Inflammatory macrophage treated with lipopolysaccharide for 1 hour (primary cell): ENCODE measurements around the gene C20orf202.
"Not testable (repeated sequence)": the region's sequence is repeated elsewhere in the genome, so short reads cannot be mapped to it uniquely, and the experiment has no call there.

Source experiments
- DNase-seq, 2 donors: peaks; one replicate each; pipeline ENCODE4 v3.0.0-alpha.2; 2020 to 2022

C20orf202 gene

GRCh38 chr20:1209447-1210387 lies 6.5 kb downstream of the C20orf202 start:
- DNase-seq: no peak

DNA sequence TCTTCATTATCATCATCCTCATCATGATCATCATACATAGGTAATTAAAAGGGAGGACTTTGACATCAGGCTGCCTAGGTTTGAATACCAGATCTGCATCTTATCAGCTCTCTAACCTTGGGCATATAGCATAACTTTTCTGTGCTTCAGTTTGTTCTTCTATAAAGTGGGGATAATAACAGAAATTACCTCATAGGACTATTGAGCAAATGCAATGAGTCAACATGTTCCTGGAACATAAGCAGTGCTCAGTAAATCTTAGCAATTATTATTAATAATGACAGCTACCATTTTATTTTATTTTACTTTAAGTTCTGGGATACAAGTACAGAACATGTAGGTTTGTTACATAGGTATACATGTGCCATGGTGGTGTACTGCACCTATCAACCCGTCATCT lies 7.2 kb downstream of the C20orf202 start:
- peak; percentile 47 to 55 for DNase-seq

- peak; percentile 29 to 61 for DNase-seq
These were observed 8.8 kb downstream of the C20orf202 start for GRCh38 chr20:1212023-1212422.

DNA sequence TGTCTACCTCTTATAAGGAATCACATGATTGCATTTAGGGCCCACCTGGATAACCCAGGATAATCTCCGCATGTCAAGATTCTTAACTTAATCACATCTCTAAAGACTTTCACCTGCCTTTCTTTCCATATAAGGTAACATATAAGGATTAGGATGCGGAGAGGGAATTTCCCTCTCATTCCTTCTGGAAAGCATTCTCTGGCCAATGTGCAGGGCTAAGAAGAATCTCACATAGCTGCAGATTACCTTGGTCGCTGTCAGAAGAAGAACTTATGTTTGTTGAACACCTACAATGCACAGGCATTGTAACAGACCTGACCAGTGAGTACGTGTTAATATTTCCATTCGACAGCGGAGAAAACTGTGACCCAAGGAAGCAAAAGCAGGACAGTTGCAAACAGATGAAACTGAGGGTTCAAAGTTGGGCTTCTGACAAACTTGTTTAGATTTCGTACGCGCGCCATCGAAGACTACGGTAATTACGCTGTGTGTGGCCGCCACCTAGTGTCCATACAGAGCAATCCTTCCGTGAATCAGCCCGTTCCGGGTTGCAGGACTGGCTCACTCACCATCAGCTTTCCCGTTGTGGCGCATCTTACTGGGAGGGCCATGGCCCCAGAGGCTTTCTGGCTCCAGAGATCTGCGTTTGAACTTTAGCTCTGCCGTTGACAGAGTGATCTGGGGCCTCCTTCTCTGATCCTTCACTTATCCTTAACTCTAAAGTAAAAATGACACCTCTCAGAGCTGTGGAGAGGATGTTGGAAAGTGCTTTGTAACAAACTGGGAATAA lies 9.5 kb downstream of the C20orf202 start:
- peak; percentile 63 to 78 for DNase-seq

GRCh38 chr20:1214838-1215261 lies 11.6 kb downstream of the C20orf202 start:
- DNase-seq: no peak

DNA sequence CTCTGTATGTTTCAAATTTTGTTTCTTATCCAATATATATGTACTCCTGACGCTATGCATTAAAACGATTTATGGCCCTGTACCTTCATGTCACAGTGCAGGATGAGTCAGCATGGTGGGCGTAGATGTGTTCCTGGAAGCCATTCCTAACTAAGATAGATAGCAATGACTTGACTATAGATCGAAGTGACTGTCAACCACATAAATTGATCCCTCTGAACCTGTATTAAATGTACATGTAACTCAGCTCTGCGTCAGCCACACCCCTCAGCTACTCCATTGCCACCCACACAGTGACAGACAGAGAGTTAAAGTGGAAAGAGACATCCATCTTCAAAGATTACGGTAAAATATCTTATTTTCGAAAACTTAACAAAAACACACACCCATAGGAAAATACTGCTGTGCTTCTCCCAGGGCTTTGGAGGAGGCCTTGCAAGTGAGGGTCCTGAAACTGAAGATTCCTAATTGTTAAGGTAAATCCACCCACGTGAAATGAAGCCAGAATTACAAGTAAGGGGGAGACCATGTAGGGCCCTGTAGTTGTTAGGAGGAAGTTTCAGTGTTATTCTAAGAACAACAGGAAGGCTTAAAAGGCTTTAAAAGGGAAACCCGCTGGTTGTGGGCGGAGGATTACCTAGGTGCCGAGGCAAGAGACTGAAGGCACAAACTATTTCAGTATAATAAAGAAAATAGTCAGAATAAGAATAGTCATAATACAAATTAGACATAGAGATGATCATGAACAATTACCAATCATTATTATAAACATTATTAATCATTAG lies 12.3 kb downstream of the C20orf202 start:
- DNase-seq: peak in 1 of 2 donors; percentile 29

GRCh38 chr20:1216527-1217427 lies 13.5 kb downstream of the C20orf202 start:
- DNase-seq: peak in 1 of 2 donors; percentile 29

DNA sequence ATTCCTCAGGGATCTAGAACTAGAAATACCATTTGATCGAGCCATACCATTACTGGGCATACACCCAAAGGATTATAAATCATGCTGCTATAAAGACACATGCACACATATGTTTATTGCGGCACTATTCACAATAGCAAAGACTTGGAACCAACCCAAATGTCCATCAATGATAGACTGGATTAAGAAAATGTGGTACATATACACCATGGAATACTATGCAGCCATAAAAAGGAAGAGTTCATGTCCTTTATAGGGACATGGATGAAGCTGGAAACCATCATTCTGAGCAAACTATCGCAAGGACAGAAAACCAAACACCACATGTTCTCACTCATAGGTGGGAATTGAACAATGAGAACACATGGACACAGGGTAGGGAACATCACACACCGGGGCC lies 19.5 kb downstream of the C20orf202 start:
- DNase-seq: not testable (repeated sequence)

- DNase-seq: no peak
These were observed 21.1 kb downstream of the C20orf202 start for GRCh38 chr20:1224205-1224890.

DNA sequence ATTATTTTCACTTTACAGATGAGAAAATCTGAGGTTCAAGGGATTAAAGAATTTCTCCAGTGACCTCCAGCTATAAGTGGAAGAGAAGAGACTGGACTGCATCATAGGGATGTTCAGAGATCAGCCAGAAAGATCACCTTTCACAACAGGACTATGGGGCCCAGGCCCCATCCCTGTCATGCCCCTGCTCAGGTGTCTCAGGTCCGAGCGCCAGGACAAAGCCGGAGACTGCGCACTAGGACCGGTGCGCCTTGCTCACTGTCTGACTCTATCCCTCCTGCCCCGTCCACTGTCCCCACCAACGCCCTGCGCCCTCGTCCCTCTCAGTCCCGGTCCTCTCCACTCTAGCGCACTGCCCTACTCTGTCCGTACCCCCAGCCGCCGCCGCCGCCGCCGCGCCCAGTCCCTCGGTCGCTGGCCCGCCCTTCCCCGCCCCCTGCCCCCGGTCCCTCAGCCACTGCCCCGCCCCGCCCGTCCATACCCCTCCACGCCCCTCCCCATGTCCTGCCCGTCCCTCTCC lies 22.1 kb downstream of the C20orf202 start:
- no peak for DNase-seq

GRCh38 chr20:1225783-1226654 lies 22.8 kb downstream of the C20orf202 start, which contains the start of gene RAD21L1:
TSS of gene RAD21L1 (plus strand) at chr20:1226044. CDS start at chr20:1228454, 2,410 bp downstream.
- DNase-seq: peak; percentile 36 to 67

GRCh38 chr20:1229541-1229940 lies 26.3 kb downstream of the C20orf202 start:
- no peak for DNase-seq

- no peak for DNase-seq
These were observed 29.2 kb downstream of the C20orf202 start for GRCh38 chr20:1232286-1233111.

DNA sequence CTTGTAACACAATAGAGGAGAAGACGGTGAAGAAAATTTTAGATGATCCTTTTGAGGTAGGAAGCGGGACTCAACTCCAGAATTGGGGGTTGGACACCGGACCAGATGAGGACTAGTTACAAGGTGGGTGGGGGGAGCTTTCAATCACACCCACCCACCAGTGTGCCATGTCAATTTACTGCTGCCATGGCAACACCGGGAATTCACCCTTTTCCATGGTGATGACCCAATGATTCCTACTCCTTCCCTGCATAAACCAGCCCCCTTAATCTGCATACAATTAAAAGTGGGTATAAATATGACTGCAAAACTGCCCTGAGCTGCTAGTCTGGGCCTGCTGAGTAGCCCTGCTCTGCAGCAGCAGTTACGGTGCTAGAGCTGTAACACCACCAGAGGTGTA lies 37.3 kb downstream of the C20orf202 start:
- no peak for DNase-seq

DNA sequence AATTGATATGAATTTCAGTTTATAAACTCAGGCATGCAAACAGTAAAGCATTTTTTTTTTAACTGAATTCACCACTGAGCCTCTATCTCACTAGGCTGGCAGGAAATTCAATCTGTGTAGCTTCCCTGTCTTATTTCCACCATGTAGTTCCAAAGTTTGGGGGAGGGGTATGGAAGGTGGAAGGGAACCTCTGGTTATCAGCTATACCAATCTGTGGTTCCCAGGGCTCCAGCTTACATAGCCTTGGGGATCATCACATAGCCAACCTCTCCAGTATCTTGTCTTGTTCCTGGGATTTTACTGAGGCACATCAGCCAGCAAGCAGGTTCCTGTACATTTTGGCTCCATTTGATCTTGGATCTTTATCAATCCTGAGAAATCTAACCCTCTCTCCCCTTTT lies 38.2 kb downstream of the C20orf202 start:
- DNase-seq: no peak

GRCh38 chr20:1242099-1242498 lies 38.8 kb downstream of the C20orf202 start:
- DNase-seq: no peak

DNA sequence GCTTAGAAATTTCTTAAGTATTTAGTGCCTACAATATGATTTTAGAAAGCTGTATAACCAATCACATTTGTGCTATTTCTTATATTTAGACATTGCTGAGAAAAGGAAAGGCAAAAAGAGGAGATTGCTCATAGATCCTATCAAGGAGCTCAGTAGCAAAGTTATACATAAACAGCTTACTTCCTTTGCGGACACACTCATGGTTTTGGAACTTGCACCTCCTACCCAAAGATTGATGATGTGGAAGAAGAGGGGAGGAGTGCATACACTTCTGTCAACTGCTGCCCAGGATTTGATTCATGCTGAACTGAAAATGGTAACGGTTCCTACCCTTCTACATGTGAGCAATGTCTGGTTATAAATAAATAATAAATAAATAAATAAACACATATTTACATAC lies 39.3 kb downstream of the C20orf202 start:
- DNase-seq: no peak

DNA sequence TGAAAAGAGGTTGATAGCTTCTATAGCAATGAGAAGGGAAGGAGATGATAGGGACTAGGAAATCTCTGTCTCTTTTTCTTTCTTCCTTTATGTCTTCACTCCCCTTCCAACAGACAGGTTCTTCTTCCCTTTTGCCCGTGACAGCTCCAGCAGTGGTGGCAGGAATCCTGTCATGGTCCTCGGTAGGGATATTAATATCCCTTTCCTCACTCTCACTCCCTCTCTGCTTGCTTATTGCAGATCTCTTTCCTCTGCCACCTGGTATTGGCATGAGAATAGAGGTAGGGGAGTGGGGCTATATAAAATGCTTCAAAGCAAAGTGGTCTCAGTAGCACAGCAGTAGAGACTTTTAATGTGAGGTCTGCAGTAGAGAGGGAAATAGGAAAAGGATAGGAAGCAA lies 42.3 kb downstream of the C20orf202 start:
- no peak for DNase-seq

DNA sequence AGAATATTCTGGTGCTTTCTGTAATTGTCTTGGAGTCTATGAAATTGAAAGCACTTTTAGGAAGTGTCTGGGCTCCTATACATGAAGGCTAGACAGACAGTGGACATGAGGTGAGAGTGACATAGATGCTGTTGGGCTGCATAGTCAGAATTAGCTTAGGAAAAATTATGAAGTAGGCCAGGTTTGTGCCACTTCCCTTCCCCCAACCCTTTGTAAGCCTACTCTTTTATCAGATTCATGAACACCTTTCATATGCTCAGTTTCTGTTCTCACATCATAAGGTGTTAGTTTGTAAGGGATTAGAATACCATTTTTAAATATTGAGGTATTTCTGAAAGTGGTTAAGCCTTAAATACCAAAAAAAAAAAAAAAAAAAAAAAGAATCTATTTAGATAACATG lies 44.4 kb downstream of the C20orf202 start:
- DNase-seq: no peak
